ENCODE data around the gene ZNF93.
"Not testable (repeated sequence)": the region's sequence is repeated elsewhere in the genome, so short reads cannot be mapped to it uniquely, and the experiment has no call there.

ZNF93 gene

GRCh38 chr19:19930417-19930816, 29.7 kb downstream of the ZNF93 start:
- DNase-seq; in situ Hi-C loops (cut with HindIII; ENCODE audit: low pct_ligation_motif_present, low pct_unique_long_range_greater_than_20kb, low sequenced_read_pairs): not testable (repeated sequence)

- DNase-seq; in situ Hi-C loops (cut with HindIII; ENCODE audit: low pct_ligation_motif_present, low pct_unique_long_range_greater_than_20kb, low sequenced_read_pairs): not testable (repeated sequence)
Measured at GRCh38 chr19:19933432-19934314, 32.9 kb downstream of the ZNF93 start.

GRCh38 chr19:19937403-19937802, 36.7 kb downstream of the ZNF93 start:
- in situ Hi-C loops (cut with HindIII; ENCODE audit: low pct_ligation_motif_present, low pct_unique_long_range_greater_than_20kb, low sequenced_read_pairs): no loop called here

GRCh38 chr19:19938449-19938848, 37.7 kb downstream of the ZNF93 start:
- DNase-seq: no peak
- in situ Hi-C loops (cut with HindIII; ENCODE audit: low pct_ligation_motif_present, low pct_unique_long_range_greater_than_20kb, low sequenced_read_pairs): no loop called here

More at GRCh38 chr19:19937403-19937802, 36.7 kb downstream of the ZNF93 start:
- no peak for DNase-seq

- DNase-seq: no peak
- in situ Hi-C loops (cut with HindIII; ENCODE audit: low pct_ligation_motif_present, low pct_unique_long_range_greater_than_20kb, low sequenced_read_pairs): no loop called here
Measured at GRCh38 chr19:19943848-19944582, 43.3 kb downstream of the ZNF93 start.

GRCh38 chr19:19944583-19944880, 43.8 kb downstream of the ZNF93 start:
- no peak for DNase-seq
- in situ Hi-C loops (cut with HindIII; ENCODE audit: low pct_ligation_motif_present, low pct_unique_long_range_greater_than_20kb, low sequenced_read_pairs): no loop called here

GRCh38 chr19:19946226-19946625, 45.5 kb downstream of the ZNF93 start:
- in situ Hi-C loops (cut with HindIII; ENCODE audit: low pct_ligation_motif_present, low pct_unique_long_range_greater_than_20kb, low sequenced_read_pairs): no loop called here
- no peak for DNase-seq

GRCh38 chr19:19948800-19949199, 48.1 kb downstream of the ZNF93 start:
- no peak for DNase-seq
- in situ Hi-C loops (cut with HindIII; ENCODE audit: low pct_ligation_motif_present, low pct_unique_long_range_greater_than_20kb, low sequenced_read_pairs): no loop called here

GRCh38 chr19:19955208-19955607, 54.5 kb downstream of the ZNF93 start:
- in situ Hi-C loops (cut with HindIII; ENCODE audit: low pct_ligation_motif_present, low pct_unique_long_range_greater_than_20kb, low sequenced_read_pairs): no loop called here

GRCh38 chr19:19956434-19957075, 55.8 kb downstream of the ZNF93 start:
- no peak for DNase-seq
- in situ Hi-C loops (cut with HindIII; ENCODE audit: low pct_ligation_motif_present, low pct_unique_long_range_greater_than_20kb, low sequenced_read_pairs): no loop called here

More at GRCh38 chr19:19955208-19955607, 54.5 kb downstream of the ZNF93 start:
- no peak for DNase-seq

GRCh38 chr19:19957766-19958165, 57.0 kb downstream of the ZNF93 start:
- DNase-seq; in situ Hi-C loops (cut with HindIII; ENCODE audit: low pct_ligation_motif_present, low pct_unique_long_range_greater_than_20kb, low sequenced_read_pairs): not testable (repeated sequence)

GRCh38 chr19:19959151-19959799, 58.5 kb downstream of the ZNF93 start:
- in situ Hi-C loops (cut with HindIII; ENCODE audit: low pct_ligation_motif_present, low pct_unique_long_range_greater_than_20kb, low sequenced_read_pairs): not testable (repeated sequence)
- peak; percentile 14 for DNase-seq

- in situ Hi-C loops (cut with HindIII; ENCODE audit: low pct_ligation_motif_present, low pct_unique_long_range_greater_than_20kb, low sequenced_read_pairs): no loop called here
- no peak for DNase-seq
Measured at GRCh38 chr19:19964416-19964815, 63.7 kb downstream of the ZNF93 start.

- DNase-seq; in situ Hi-C loops (cut with HindIII; ENCODE audit: low pct_ligation_motif_present, low pct_unique_long_range_greater_than_20kb, low sequenced_read_pairs): not testable (repeated sequence)
Measured at GRCh38 chr19:19966126-19966525, 65.4 kb downstream of the ZNF93 start.

- in situ Hi-C loops (cut with HindIII; ENCODE audit: low pct_ligation_motif_present, low pct_unique_long_range_greater_than_20kb, low sequenced_read_pairs): no loop called here
- no peak for DNase-seq
Measured at GRCh38 chr19:19966862-19967261, 66.1 kb downstream of the ZNF93 start.

Data from ACHN (cell line).